Keratinocyte (primary cell): Measurements from ENCODE around the gene THSD7B.

Source experiments
- CTCF ChIP-seq, 3 experiments: IDR thresholded peaks in 1 of 3; conservative IDR thresholded peaks in 1 of 3; optimal IDR thresholded peaks in 1 of 3; 2 replicates in 2 of 3; 3 replicates in 1 of 3; pipeline versions ENCODE3 to v1.5.1; 2011; ENCODE audit warnings: low read length in 3 of 3, mild to moderate bottlenecking in 3 of 3, moderate library complexity in 2 of 3, control low read depth in 1 of 3, inconsistent platforms in 1 of 3; ENCODE audit not compliant: insufficient read depth in 2 of 3; ENCODE audit errors: extremely low read depth in 1 of 3
- EZH2 ChIP-seq: IDR thresholded peaks from one replicate; pipeline ENCODE4 v1.6.1; 2012; ENCODE audit warnings: inconsistent platforms, mild to moderate bottlenecking, low read length, moderate library complexity

- TF ChIP-seq CTCF (optimal IDR thresholded peaks at IDR 0.05 in 1 of 3, IDR thresholded peaks at IDR 0.05 in 1 of 3, conservative IDR thresholded peaks at IDR 0.05 in 1 of 3; ENCODE audit: extremely low read depth in 1 of 3, insufficient read depth in 2 of 3, low read length in 3 of 3) (no peak), EZH2 (no peak)
Measured at GRCh38 chr2:137508739-137509384, 743.5 kb downstream of the THSD7B start.
